Nephron (organoid): Measurements from ENCODE around the gene TCF4.

Experiments
- H3K27ac Mint-ChIP-seq, 3 experiments: 2 replicates each; pipeline ENCODE4 v1.8.0; 2020; ENCODE audit warnings: mixed read lengths in 3 of 3, mild to moderate bottlenecking in 2 of 3, moderate library complexity in 1 of 3
- H3K27me3 Mint-ChIP-seq: 2 replicates; pipeline ENCODE4 v1.8.0; 2021; ENCODE audit warnings: low read depth, mild to moderate bottlenecking, moderate library complexity, mixed read lengths
- H3K36me3 Mint-ChIP-seq: 2 replicates; pipeline ENCODE4 v1.8.0; 2020; ENCODE audit warnings: low read depth, mixed read lengths
- H3K4me1 Mint-ChIP-seq: 2 replicates; pipeline ENCODE4 v1.8.0; 2020; ENCODE audit warnings: mixed read lengths
- H3K4me3 Mint-ChIP-seq, 3 experiments: 2 replicates each; pipeline ENCODE4 v1.8.0; 2020; ENCODE audit warnings: mild to moderate bottlenecking in 3 of 3, mixed read lengths in 3 of 3, moderate library complexity in 2 of 3
- H3K9me3 Mint-ChIP-seq: 2 replicates; pipeline ENCODE4 v1.8.0; 2020; ENCODE audit warnings: mixed read lengths
- TF ChIP-seq, protein P1 (sequence below), 3 experiments: fragments of 200-600 bp; sonication (generic); IDR thresholded peaks; one replicate each; pipeline ENCODE4 v1.5.0; 2021; ENCODE audit warnings: antibody characterized with exemption in 3 of 3; ENCODE audit not compliant: unreplicated experiment in 3 of 3

Gene TCF4

GRCh38 chr18:55314615-55315237 is 273.3 kb downstream of the TCF4 start:
- no peak overlapping the region for H3K27ac Mint-ChIP-seq
- TF ChIP-seq, protein P1, sequence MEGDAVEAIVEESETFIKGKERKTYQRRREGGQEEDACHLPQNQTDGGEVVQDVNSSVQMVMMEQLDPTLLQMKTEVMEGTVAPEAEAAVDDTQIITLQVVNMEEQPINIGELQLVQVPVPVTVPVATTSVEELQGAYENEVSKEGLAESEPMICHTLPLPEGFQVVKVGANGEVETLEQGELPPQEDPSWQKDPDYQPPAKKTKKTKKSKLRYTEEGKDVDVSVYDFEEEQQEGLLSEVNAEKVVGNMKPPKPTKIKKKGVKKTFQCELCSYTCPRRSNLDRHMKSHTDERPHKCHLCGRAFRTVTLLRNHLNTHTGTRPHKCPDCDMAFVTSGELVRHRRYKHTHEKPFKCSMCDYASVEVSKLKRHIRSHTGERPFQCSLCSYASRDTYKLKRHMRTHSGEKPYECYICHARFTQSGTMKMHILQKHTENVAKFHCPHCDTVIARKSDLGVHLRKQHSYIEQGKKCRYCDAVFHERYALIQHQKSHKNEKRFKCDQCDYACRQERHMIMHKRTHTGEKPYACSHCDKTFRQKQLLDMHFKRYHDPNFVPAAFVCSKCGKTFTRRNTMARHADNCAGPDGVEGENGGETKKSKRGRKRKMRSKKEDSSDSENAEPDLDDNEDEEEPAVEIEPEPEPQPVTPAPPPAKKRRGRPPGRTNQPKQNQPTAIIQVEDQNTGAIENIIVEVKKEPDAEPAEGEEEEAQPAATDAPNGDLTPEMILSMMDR (IDR thresholded peaks at IDR 0.05; ENCODE audit: unreplicated experiment in 3 of 3): no peak
- H3K27me3 Mint-ChIP-seq: no peaks in the 10 kb centered on the region
- H3K4me3 Mint-ChIP-seq: no peak overlapping the region
- no peaks in the 10 kb centered on the region for H3K9me3 Mint-ChIP-seq
- H3K4me1 Mint-ChIP-seq: peaks cover 52% of the 10 kb centered on the region
- H3K36me3 Mint-ChIP-seq: no peaks in the 10 kb centered on the region

- TF ChIP-seq, protein P1 (IDR thresholded peaks at IDR 0.05; ENCODE audit: unreplicated experiment in 3 of 3): no peak
- H3K27ac Mint-ChIP-seq: no peak overlapping the region
These were observed 274.0 kb downstream of the TCF4 start for GRCh38 chr18:55314031-55314430.

DNA sequence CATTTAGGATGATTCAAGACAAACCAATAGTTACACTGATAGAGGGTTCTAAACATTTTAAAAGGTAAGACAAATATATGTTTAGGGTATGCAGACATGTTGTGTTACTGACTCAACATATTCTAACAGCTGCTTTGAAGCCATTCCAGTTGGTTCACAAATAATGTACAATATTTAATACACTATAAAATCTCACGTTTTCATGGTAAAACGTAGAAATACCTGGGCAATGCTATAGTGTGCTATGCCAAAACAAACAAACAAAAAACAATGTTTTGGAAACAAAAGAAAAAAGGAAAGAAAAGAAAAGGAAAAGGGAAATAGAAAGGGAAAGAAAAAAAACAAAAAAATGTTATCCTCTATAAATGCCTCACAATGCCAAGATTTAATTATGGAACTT is 277.1 kb downstream of the TCF4 start:
- Mint-ChIP-seq H3K4me1 (peaks cover 32% of the 10 kb centered on the region), H3K9me3 (no peaks in the 10 kb centered on the region), H3K36me3 (no peaks in the 10 kb centered on the region), H3K4me3 (no peak overlapping the region), H3K27ac (no peak overlapping the region), H3K27me3 (no peaks in the 10 kb centered on the region)
- TF ChIP-seq, protein P1 (IDR thresholded peaks at IDR 0.05; ENCODE audit: unreplicated experiment in 3 of 3): no peak

More at GRCh38 chr18:55314031-55314430, 274.0 kb downstream of the TCF4 start:
- Mint-ChIP-seq H3K36me3 (no peaks in the 10 kb centered on the region), H3K27me3 (no peaks in the 10 kb centered on the region), H3K4me1 (peaks cover 46% of the 10 kb centered on the region), H3K4me3 (no peak overlapping the region), H3K9me3 (no peaks in the 10 kb centered on the region)

DNA sequence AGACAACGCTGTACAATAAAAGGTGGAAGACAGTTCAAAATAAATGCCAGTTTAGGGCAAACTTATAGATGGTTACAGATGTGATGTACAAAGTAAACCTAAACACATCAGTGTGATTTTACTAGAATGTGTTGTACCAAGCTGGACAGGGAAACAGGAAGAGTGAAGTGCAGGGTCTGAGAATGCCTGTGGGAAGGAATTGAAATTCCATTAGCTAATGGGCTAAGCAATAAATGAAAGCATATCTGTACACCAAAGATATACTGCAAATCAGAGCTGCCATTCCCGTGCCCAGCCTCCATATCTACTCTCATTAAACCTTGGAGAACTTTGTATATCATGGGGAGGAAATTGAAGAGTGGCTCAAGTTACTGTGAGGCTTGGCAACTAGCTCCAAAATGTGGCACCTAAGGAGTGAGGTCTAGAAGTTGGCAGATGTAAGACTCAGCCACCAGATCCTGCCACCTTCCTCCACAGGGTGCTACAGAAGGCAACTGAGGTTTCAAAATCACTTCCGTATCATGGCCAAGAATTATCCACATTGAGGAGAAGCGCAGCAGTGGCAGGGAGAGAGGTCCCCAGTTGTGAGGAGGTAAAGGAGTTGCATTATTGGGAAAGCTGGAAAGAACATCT is 277.8 kb downstream of the TCF4 start:
- H3K27me3 Mint-ChIP-seq: no peaks in the 10 kb centered on the region
- no peaks in the 10 kb centered on the region for H3K9me3 Mint-ChIP-seq
- H3K27ac Mint-ChIP-seq: no peak overlapping the region
- peaks cover 31% of the 10 kb centered on the region for H3K4me1 Mint-ChIP-seq
- no peaks in the 10 kb centered on the region for H3K36me3 Mint-ChIP-seq
- H3K4me3 Mint-ChIP-seq: no peak overlapping the region
- TF ChIP-seq, protein P1 (IDR thresholded peaks at IDR 0.05; ENCODE audit: unreplicated experiment in 3 of 3): no peak

DNA sequence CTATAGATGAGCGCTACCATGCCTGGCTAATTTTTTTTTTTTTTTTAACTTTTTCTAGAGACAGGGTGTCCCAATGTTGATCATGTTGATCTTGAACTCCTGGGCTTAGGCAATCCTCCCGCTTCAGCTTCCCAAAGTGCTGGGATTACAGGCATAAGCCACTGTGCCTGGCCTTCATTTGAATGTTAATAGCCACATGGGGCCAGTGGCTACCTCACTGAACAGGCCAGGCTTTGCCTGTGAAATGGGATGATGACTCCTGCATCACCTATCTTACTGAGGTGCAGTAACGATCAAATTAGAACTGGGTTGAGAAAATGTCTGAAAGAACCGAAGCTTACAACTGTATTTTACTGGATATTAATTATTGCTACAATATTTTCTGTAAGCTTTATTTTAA is 278.7 kb downstream of the TCF4 start:
- H3K9me3 Mint-ChIP-seq: no peaks in the 10 kb centered on the region
- no peaks in the 10 kb centered on the region for H3K27me3 Mint-ChIP-seq
- TF ChIP-seq, protein P1 (IDR thresholded peaks at IDR 0.05; ENCODE audit: unreplicated experiment in 3 of 3): no peak
- H3K27ac Mint-ChIP-seq: no peak overlapping the region
- H3K36me3 Mint-ChIP-seq: no peaks in the 10 kb centered on the region
- no peak overlapping the region for H3K4me3 Mint-ChIP-seq
- peaks cover 27% of the 10 kb centered on the region for H3K4me1 Mint-ChIP-seq

GRCh38 chr18:55307505-55307904 is 280.5 kb downstream of the TCF4 start:
- no peak overlapping the region for H3K4me3 Mint-ChIP-seq
- peaks cover 27% of the 10 kb centered on the region for H3K4me1 Mint-ChIP-seq
- no peaks in the 10 kb centered on the region for H3K9me3 Mint-ChIP-seq
- no peaks in the 10 kb centered on the region for H3K27me3 Mint-ChIP-seq
- no peaks in the 10 kb centered on the region for H3K36me3 Mint-ChIP-seq
- H3K27ac Mint-ChIP-seq: no peak overlapping the region
- TF ChIP-seq, protein P1 (IDR thresholded peaks at IDR 0.05; ENCODE audit: unreplicated experiment in 3 of 3): no peak
